Smooth muscle cell (in vitro differentiated cells): ENCODE results near the gene ELF5. TPM values are rescaled to one million over a fixed set of nuclear protein-coding genes. Genes with fewer than 3 reads are reported as not detected.

Source experiments
- DNase-seq: peaks from one replicate; lab custom pipeline; 2025; ENCODE audit not compliant: unreplicated experiment; lab: John Stamatoyannopoulos, UW
- H2AFZ ChIP-seq: fragments of 200-600 bp; sonication (generic); 2 replicates; pipeline ENCODE4 v1.6.0; 2016; ENCODE audit warnings: antibody characterized with exemption, low read depth, mild to moderate bottlenecking
- H3F3A ChIP-seq: fragments of 200-600 bp; sonication (generic); 2 replicates; pipeline ENCODE4 v1.6.0; 2017; ENCODE audit warnings: antibody characterized with exemption, low read depth
- H3K27ac ChIP-seq: fragments of 200-600 bp; sonication (generic); 2 replicates; pipeline ENCODE4 v1.5.1; 2016; ENCODE audit warnings: low read depth, mild to moderate bottlenecking
- H3K27me3 ChIP-seq: fragments of 200-600 bp; sonication (generic); 2 replicates; pipeline ENCODE4 v1.6.1; 2016; ENCODE audit warnings: low read depth, mild to moderate bottlenecking
- H3K36me3 ChIP-seq: fragments of 200-600 bp; sonication (generic); 2 replicates; pipeline ENCODE4 v1.5.1; 2016; ENCODE audit warnings: low read depth
- H3K4me1 ChIP-seq: fragments of 200-600 bp; sonication (generic); 2 replicates; pipeline ENCODE4 v1.5.1; 2016; ENCODE audit warnings: low read depth
- H3K4me2 ChIP-seq: fragments of 200-600 bp; sonication (generic); 2 replicates; pipeline ENCODE4 v1.6.0; 2016; ENCODE audit warnings: mild to moderate bottlenecking
- H3K4me3 ChIP-seq: fragments of 200-600 bp; sonication (generic); 2 replicates; pipeline ENCODE4 v1.5.1; 2016; ENCODE audit warnings: mild to moderate bottlenecking
- H3K79me2 ChIP-seq: fragments of 200-600 bp; sonication (generic); 2 replicates; pipeline ENCODE4 v1.6.0; 2016; ENCODE audit warnings: low read depth, mild to moderate bottlenecking
- H3K9ac ChIP-seq: fragments of 200-600 bp; sonication (generic); 2 replicates; pipeline ENCODE4 v1.6.0; 2016; ENCODE audit warnings: low read depth
- H3K9me3 ChIP-seq: fragments of 200-600 bp; sonication (generic); replicated peaks from 2 replicates; pipeline ENCODE4 v1.5.1; 2016; ENCODE audit warnings: low read depth
- H4K20me1 ChIP-seq: fragments of 200-600 bp; sonication (generic); 2 replicates; pipeline ENCODE4 v1.6.0; 2016; ENCODE audit warnings: low read depth
- WGBS: methylation state at CpG from one replicate; pipeline ENCODE4 v1.1.7; 2016; ENCODE audit warnings: low lambda C conversion rate; 5-methylcytosine and 5-hydroxymethylcytosine counted together
- polyA plus RNA-seq: library from polyadenylated mRNA; unstranded; fragments of >200 nt; fragmentation: Nextera tagmentation; extraction: Ambion mirVana; gene quantifications from 2 replicates; pipeline ENCODE4 v1.2.1, GENCODE V29; 2016
- total RNA-seq: library from RNA; depleted of rRNA; stranded (reverse); fragments of >200 nt; gene quantifications from 2 replicates; pipeline ENCODE4 v1.2.3, GENCODE V29; 2014
- TF ChIP-seq, protein P1 (sequence below): fragments of 200-600 bp; sonication (generic); IDR thresholded peaks from 2 replicates; pipeline ENCODE4 v1.5.1; 2017; ENCODE audit warnings: borderline replicate concordance, mild to moderate bottlenecking, antibody characterized with exemption; ENCODE audit not compliant: insufficient read depth, poor library complexity, severe bottlenecking

Gene ELF5
- total and polyA plus RNA-seq, 2 experiments from 2014 or later, result 0.67 TPM; not detected in 1

DNA sequence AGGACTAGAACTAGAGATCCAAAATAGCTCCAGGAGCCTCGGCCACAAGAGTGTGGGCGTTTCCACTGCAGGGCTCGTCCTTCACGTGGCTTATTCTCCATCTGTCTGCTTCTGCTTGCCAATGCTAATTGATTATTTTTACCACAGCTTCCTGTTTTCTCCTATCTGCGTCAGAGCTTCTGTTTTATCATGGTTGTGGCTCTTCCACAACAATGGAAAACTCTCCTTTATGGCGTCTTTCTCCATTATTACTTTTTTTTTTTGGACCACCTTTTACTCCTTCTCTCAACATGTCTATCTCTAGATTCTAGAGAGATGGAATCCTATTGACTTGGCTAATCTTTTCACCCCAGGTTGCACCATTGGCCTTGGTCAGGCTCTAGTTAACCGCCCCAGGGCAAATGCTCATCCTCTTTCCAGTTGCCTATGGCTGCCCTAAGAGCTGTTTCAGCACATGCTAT is 49.0 kb downstream of the ELF5 start:
- H3K4me2 ChIP-seq, result no peak overlapping the region
- H3K27ac ChIP-seq, result no peak overlapping the region
- no peaks in the 10 kb centered on the region for H3K36me3 ChIP-seq
- H3K79me2 ChIP-seq, result no peaks in the 10 kb centered on the region
- TF ChIP-seq, protein P1, sequence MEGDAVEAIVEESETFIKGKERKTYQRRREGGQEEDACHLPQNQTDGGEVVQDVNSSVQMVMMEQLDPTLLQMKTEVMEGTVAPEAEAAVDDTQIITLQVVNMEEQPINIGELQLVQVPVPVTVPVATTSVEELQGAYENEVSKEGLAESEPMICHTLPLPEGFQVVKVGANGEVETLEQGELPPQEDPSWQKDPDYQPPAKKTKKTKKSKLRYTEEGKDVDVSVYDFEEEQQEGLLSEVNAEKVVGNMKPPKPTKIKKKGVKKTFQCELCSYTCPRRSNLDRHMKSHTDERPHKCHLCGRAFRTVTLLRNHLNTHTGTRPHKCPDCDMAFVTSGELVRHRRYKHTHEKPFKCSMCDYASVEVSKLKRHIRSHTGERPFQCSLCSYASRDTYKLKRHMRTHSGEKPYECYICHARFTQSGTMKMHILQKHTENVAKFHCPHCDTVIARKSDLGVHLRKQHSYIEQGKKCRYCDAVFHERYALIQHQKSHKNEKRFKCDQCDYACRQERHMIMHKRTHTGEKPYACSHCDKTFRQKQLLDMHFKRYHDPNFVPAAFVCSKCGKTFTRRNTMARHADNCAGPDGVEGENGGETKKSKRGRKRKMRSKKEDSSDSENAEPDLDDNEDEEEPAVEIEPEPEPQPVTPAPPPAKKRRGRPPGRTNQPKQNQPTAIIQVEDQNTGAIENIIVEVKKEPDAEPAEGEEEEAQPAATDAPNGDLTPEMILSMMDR, result no peak
- WGBS, result 78% methylated on average over 7 of the region's 7 CpGs
- no peaks in the 10 kb centered on the region for H3F3A ChIP-seq
- H3K9ac ChIP-seq, result no peak overlapping the region
- H4K20me1 ChIP-seq, result no peaks in the 10 kb centered on the region
- H3K4me3 ChIP-seq, result no peak overlapping the region
- H3K9me3 ChIP-seq, result peaks cover 5% of the 10 kb centered on the region
- H2AFZ ChIP-seq, result no peak overlapping the region
- H3K4me1 ChIP-seq, result no peaks in the 10 kb centered on the region
- no peak for DNase-seq
- H3K27me3 ChIP-seq, result no peaks in the 10 kb centered on the region

DNA sequence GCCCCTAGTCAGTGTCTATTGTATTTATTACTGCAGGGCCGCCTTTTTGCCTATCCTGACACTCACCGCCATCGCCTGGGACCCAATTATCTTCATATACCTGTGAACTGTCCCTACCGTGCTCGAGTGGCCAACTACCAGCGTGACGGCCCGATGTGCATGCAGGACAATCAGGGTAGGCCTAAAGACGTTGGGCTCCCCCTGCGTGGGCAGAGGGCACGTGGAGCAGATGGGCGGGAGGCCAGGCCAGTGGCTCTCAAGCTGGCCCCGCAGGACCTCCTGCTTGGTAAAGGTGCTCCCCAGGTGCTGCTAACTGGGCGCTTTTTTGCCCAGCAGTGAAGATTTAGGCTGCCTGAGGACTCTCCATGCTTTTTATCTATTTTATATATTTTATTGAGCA is 52.4 kb downstream of the ELF5 start:
- no peak overlapping the region for H2AFZ ChIP-seq
- TF ChIP-seq, protein P1, result no peak
- H3K79me2 ChIP-seq, result no peaks in the 10 kb centered on the region
- 94% methylated on average over 14 of the region's 14 CpGs for WGBS
- H3K4me1 ChIP-seq, result no peaks in the 10 kb centered on the region
- H3K27me3 ChIP-seq, result peaks cover 5% of the 10 kb centered on the region
- no peaks in the 10 kb centered on the region for H3K9me3 ChIP-seq
- H3K9ac ChIP-seq, result no peak overlapping the region
- no peak overlapping the region for H3K4me3 ChIP-seq
- H3F3A ChIP-seq, result no peaks in the 10 kb centered on the region
- no peak overlapping the region for H3K27ac ChIP-seq
- H3K4me2 ChIP-seq, result no peak overlapping the region
- no peaks in the 10 kb centered on the region for H4K20me1 ChIP-seq
- DNase-seq, result no peak
- H3K36me3 ChIP-seq, result no peaks in the 10 kb centered on the region

DNA sequence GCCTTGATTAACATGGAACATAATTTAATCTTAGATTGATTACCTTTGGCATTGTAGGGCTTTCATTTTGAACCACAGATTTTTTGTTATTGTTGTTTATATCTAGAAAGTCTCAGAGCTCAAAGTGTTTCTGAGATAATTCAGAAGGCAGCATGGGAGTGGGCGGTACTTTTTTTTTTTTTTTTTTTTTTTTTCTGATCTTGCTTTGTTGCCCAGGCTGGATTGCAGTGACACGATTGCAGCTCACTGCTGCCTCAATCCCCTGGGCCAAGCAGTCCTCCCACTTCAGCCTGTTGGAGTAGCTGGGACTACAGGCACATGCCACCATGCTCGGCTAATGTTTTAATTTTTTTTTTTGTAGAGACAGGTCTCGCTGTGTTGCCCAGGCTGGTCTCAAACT is 53.3 kb downstream of the ELF5 start:
- TF ChIP-seq, protein P1, result no peak
- Histone ChIP-seq H3K9ac (no peak overlapping the region), H3K27ac (no peak overlapping the region), H3K4me3 (no peak overlapping the region), H2AFZ (no peak overlapping the region), H3K9me3 (no peaks in the 10 kb centered on the region), H4K20me1 (no peaks in the 10 kb centered on the region), H3K27me3 (peaks cover 14% of the 10 kb centered on the region), H3K79me2 (no peaks in the 10 kb centered on the region), H3K36me3 (no peaks in the 10 kb centered on the region), H3K4me1 (no peaks in the 10 kb centered on the region), H3F3A (no peaks in the 10 kb centered on the region), H3K4me2 (no peak overlapping the region)
- WGBS, result 90% methylated on average over 4 of the region's 4 CpGs
- DNase-seq, result no peak

DNA sequence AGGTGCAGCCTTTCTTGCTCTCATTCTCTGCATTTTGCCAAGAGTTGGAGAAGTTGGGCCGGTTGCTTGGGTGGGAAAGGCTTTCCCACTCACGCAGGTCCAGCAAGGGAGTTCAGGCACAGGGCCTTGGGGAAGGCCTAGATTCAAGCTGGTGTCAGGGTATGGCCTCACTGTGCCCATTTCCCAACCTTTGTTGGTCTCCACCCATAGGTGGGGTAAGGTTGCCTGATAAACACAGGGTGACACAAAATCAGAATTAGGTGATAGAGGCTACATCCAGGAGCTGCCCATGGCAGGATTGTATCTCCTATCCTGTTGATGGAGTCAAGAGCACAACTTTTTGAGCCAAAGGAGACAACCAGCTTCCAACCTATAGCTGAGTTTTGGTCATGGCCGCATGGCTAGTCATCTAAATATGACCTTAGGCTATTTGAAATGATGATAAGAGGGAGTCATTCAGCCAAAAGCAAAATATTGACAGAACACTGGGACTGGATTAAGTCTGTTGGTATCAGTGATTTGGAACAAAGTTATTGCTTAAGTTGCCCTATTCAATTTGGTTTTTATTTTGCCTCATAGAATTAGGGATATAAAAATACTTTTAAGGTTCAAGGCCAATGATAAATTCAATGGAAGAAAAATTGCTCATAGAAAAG is 54.0 kb downstream of the ELF5 start:
- Histone ChIP-seq H3K9me3 (no peaks in the 10 kb centered on the region), H3K4me1 (no peaks in the 10 kb centered on the region), H3K27ac (no peak overlapping the region), H3K4me3 (no peak overlapping the region), H3K4me2 (no peak overlapping the region), H3K36me3 (no peaks in the 10 kb centered on the region), H3K79me2 (no peaks in the 10 kb centered on the region), H3K9ac (no peak overlapping the region), H3K27me3 (peaks cover 17% of the 10 kb centered on the region), H2AFZ (no peak overlapping the region), H4K20me1 (no peaks in the 10 kb centered on the region), H3F3A (no peaks in the 10 kb centered on the region)
- 87% methylated on average over 3 of the region's 3 CpGs for WGBS
- TF ChIP-seq, protein P1, result no peak
- DNase-seq, result no peak
